Measurements from ENCODE around the gene RALY.

Gene RALY

GRCh38 chr20:34045294-34045693 lies 51.6 kb downstream of the RALY start:
- no peak for TF ChIP-seq CTCF (conservative IDR thresholded peaks at IDR 0.05; ENCODE audit: low read length)
- DNase-seq (ENCODE audit: low read depth), result no peak
- no peak overlapping the region for H3K4me3 ChIP-seq (ENCODE audit: low read length)

- H3K4me3 ChIP-seq (ENCODE audit: low read length), result no peak overlapping the region
- DNase-seq (ENCODE audit: low read depth), result no peak
- TF ChIP-seq CTCF (conservative IDR thresholded peaks at IDR 0.05; ENCODE audit: low read length), result no peak
Observed at GRCh38 chr20:34045930-34046725, 52.4 kb downstream of the RALY start.

- DNase-seq (ENCODE audit: low read depth), result no peak
- H3K4me3 ChIP-seq (ENCODE audit: low read length), result no peak overlapping the region
- TF ChIP-seq CTCF (conservative IDR thresholded peaks at IDR 0.05; ENCODE audit: low read length), result no peak
Observed at GRCh38 chr20:34047010-34047687, 53.4 kb downstream of the RALY start.

- TF ChIP-seq CTCF (conservative IDR thresholded peaks at IDR 0.05; ENCODE audit: low read length), result no peak
- H3K4me3 ChIP-seq (ENCODE audit: low read length), result no peak overlapping the region
- no peak for DNase-seq (ENCODE audit: low read depth)
Observed at GRCh38 chr20:34047917-34048316, 54.2 kb downstream of the RALY start.

- H3K4me3 ChIP-seq (ENCODE audit: low read length), result no peak overlapping the region
- no peak for TF ChIP-seq CTCF (conservative IDR thresholded peaks at IDR 0.05; ENCODE audit: low read length)
- no peak for DNase-seq (ENCODE audit: low read depth)
Observed at GRCh38 chr20:34049389-34049788, 55.7 kb downstream of the RALY start.

GRCh38 chr20:34049897-34050695 lies 56.4 kb downstream of the RALY start:
- no peak overlapping the region for H3K4me3 ChIP-seq (ENCODE audit: low read length)
- no peak for DNase-seq (ENCODE audit: low read depth)
- TF ChIP-seq CTCF (conservative IDR thresholded peaks at IDR 0.05; ENCODE audit: low read length), result no peak
